ENCODE measurements around the gene PRAMEF4.
"Not testable (repeated sequence)": the region's sequence is repeated elsewhere in the genome, so short reads cannot be mapped to it uniquely, and the experiment has no call there.

The PRAMEF4 gene

GRCh38 chr1:12886101-12886500 is at the start of gene PRAMEF4:
Gene PRAMEF4 (minus strand): TSS chr1:12886201. CDS start chr1:12883394, 2,807 bp downstream.
- DNase-seq (ENCODE audit: low read depth) = not testable (repeated sequence)

GRCh38 chr1:12924368-12924767 is 38.4 kb upstream of the PRAMEF4 start:
- DNase-seq (ENCODE audit: low read depth) = not testable (repeated sequence)

GRCh38 chr1:12921749-12922148 is 35.7 kb upstream of the PRAMEF4 start:
- DNase-seq (ENCODE audit: low read depth) = not testable (repeated sequence)

GRCh38 chr1:12916310-12916709 is 30.3 kb upstream of the PRAMEF4 start, which contains the start of gene PRAMEF7:
Gene PRAMEF7 (plus strand): TSS chr1:12916610. CDS start chr1:12917693, 1,083 bp downstream.
- not testable (repeated sequence) for DNase-seq (ENCODE audit: low read depth)

- DNase-seq (ENCODE audit: low read depth) = not testable (repeated sequence)
Measured at GRCh38 chr1:12903793-12904572, 18.0 kb upstream of the PRAMEF4 start.

GRCh38 chr1:12899186-12899585 is 13.2 kb upstream of the PRAMEF4 start:
- not testable (repeated sequence) for DNase-seq (ENCODE audit: low read depth)

- not testable (repeated sequence) for DNase-seq (ENCODE audit: low read depth)
Measured at GRCh38 chr1:12898170-12898569, 12.2 kb upstream of the PRAMEF4 start, which contains the start of gene PRAMEF10. Gene PRAMEF10 (minus strand): TSS chr1:12898270. CDS start chr1:12895847, 2,423 bp downstream.

GRCh38 chr1:12878453-12878852 is 7.5 kb downstream of the PRAMEF4 start:
- not testable (repeated sequence) for DNase-seq (ENCODE audit: low read depth)

GRCh38 chr1:12863131-12863880 is 22.7 kb downstream of the PRAMEF4 start:
- DNase-seq (ENCODE audit: low read depth) = not testable (repeated sequence)

- not testable (repeated sequence) for DNase-seq (ENCODE audit: low read depth)
Measured at GRCh38 chr1:12856786-12857185, 29.2 kb downstream of the PRAMEF4 start, which contains the start of gene PRAMEF2. Gene PRAMEF2 (plus strand): TSS chr1:12857086. CDS start chr1:12859010, 1,924 bp downstream.

- DNase-seq (ENCODE audit: low read depth) = no peak
Measured at GRCh38 chr1:12851779-12852178, 34.2 kb downstream of the PRAMEF4 start.

- not testable (repeated sequence) for DNase-seq (ENCODE audit: low read depth)
Measured at GRCh38 chr1:12848620-12849019, 37.4 kb downstream of the PRAMEF4 start, which contains the start of gene HNRNPCL1. Gene HNRNPCL1 (minus strand): TSS chr1:12848720. CDS start chr1:12848289, 431 bp downstream.

- DNase-seq (ENCODE audit: low read depth) = not testable (repeated sequence)
Measured at GRCh38 chr1:12833251-12833650, 52.8 kb downstream of the PRAMEF4 start.

GRCh38 chr1:12831310-12831709 is 54.7 kb downstream of the PRAMEF4 start, which contains the start of gene PRAMEF11:
Gene PRAMEF11 (minus strand): TSS chr1:12831410. CDS start chr1:12828789, 2,621 bp downstream.
- not testable (repeated sequence) for DNase-seq (ENCODE audit: low read depth)
